ENCODE data around the gene SPATS2L. TPM values are rescaled to one million over a fixed set of nuclear protein-coding genes. Genes with fewer than 3 reads are reported as not detected.

The SPATS2L gene
- total RNA-seq, 1 donor from 2014 or later: 192 TPM

DNA sequence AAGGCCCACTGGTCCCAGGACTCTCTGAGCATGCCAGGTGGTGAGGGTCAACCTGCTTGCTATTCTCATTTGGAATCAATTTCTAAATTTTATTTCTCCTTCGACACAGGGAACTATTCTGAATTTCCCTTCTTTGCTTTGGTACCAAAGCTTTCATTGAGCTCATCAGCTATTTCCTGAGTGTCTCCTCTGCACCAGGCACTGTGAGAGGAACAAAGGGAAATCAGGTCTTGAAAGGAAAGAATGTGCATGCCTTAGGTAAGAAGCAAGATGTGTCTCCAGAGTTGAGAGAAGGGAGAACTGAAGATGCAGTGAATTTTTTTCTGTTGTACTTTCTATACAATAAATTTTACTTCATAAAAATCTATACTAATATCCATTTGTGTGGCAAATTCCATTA lies 17.9 kb downstream of the SPATS2L start:
- Mint-ChIP-seq H3K36me3 (ENCODE audit: low read depth, unreplicated experiment) (no peaks in the 10 kb centered on the region), H3K4me1 (ENCODE audit: low read depth, unreplicated experiment) (peaks cover 42% of the 10 kb centered on the region)

DNA sequence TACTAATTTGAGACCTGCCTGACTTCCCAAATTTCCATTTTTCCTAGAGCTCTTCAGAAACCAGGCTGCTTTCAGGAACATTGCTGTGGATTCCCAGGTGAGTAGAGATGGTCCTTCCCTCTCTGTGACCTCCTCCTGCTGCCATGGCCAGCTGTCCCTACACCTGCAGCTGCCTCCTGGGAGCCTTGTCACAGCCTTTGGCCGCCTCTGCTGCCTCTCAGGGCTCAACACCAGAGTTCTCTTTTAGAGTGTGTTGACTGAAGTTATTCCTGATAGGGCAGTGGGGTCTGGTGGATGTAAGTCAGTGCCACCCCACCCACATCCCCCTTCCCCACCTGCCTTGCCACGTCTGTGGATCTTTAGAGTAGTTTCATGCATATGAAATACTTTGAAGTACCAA lies 22.9 kb downstream of the SPATS2L start:
- H3K27me3 ChIP-seq (ENCODE audit: insufficient read depth, low read length): no peaks in the 10 kb centered on the region
- Mint-ChIP-seq H3K4me3 (ENCODE audit: unreplicated experiment) (no peak overlapping the region), H3K27ac (ENCODE audit: unreplicated experiment) (peak overlapping the region; percentile 69), H3K36me3 (ENCODE audit: low read depth, unreplicated experiment) (peaks cover 6% of the 10 kb centered on the region), H3K9me3 (ENCODE audit: unreplicated experiment) (no peaks in the 10 kb centered on the region), H3K4me1 (ENCODE audit: low read depth, unreplicated experiment) (peaks cover 35% of the 10 kb centered on the region), H3K27me3 (ENCODE audit: low read depth, unreplicated experiment) (no peaks in the 10 kb centered on the region)
- no peak overlapping the region for H3K4me2 ChIP-seq (ENCODE audit: low read length)
- peaks cover 24% of the 10 kb centered on the region for H4K20me1 ChIP-seq (ENCODE audit: insufficient read depth, low read length)
- no peak for FAIRE-seq
- no peak for DNase-seq (ENCODE audit: low read depth)
- TF ChIP-seq, protein P1, sequence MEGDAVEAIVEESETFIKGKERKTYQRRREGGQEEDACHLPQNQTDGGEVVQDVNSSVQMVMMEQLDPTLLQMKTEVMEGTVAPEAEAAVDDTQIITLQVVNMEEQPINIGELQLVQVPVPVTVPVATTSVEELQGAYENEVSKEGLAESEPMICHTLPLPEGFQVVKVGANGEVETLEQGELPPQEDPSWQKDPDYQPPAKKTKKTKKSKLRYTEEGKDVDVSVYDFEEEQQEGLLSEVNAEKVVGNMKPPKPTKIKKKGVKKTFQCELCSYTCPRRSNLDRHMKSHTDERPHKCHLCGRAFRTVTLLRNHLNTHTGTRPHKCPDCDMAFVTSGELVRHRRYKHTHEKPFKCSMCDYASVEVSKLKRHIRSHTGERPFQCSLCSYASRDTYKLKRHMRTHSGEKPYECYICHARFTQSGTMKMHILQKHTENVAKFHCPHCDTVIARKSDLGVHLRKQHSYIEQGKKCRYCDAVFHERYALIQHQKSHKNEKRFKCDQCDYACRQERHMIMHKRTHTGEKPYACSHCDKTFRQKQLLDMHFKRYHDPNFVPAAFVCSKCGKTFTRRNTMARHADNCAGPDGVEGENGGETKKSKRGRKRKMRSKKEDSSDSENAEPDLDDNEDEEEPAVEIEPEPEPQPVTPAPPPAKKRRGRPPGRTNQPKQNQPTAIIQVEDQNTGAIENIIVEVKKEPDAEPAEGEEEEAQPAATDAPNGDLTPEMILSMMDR (IDR thresholded peaks at IDR 0.05; ENCODE audit: insufficient read depth, low read depth, low read length): no peak
- no peak for TF ChIP-seq EZH2 (IDR thresholded peaks at IDR 0.05; ENCODE audit: insufficient read depth, low read length)
- no peak overlapping the region for H3K4me3 ChIP-seq (ENCODE audit: insufficient read depth, low read depth, low read length)
- peaks cover 87% of the 10 kb centered on the region for H3K79me2 ChIP-seq (ENCODE audit: insufficient read depth, low read length)
- no peaks in the 10 kb centered on the region for H3K4me1 ChIP-seq (ENCODE audit: insufficient read depth, low read length)
- H3K9me3 ChIP-seq (ENCODE audit: insufficient read depth, low read depth, low read length): no peaks in the 10 kb centered on the region
- H2AFZ ChIP-seq (ENCODE audit: low read depth, low read length): no peak overlapping the region
- peaks cover 10% of the 10 kb centered on the region for H3K36me3 ChIP-seq (ENCODE audit: insufficient read depth, low read length)
- no peak overlapping the region for H3K9ac ChIP-seq (ENCODE audit: low read length)
- H3K27ac ChIP-seq (ENCODE audit: low read depth, low read length): no peak overlapping the region

More for the DNA sequence above, 17.9 kb downstream of the SPATS2L start:
- Histone ChIP-seq H3K9ac (ENCODE audit: low read length) (no peak overlapping the region), H3K9me3 (ENCODE audit: insufficient read depth, low read depth, low read length) (no peaks in the 10 kb centered on the region), H3K36me3 (ENCODE audit: insufficient read depth, low read length) (no peaks in the 10 kb centered on the region), H3K79me2 (ENCODE audit: insufficient read depth, low read length) (peaks cover 99% of the 10 kb centered on the region), H3K4me3 (ENCODE audit: insufficient read depth, low read depth, low read length) (no peak overlapping the region), H3K4me2 (ENCODE audit: low read length) (no peak overlapping the region), H3K27ac (ENCODE audit: low read depth, low read length) (no peak overlapping the region), H3K4me1 (ENCODE audit: insufficient read depth, low read length) (peaks cover 12% of the 10 kb centered on the region), H4K20me1 (ENCODE audit: insufficient read depth, low read length) (peaks cover 52% of the 10 kb centered on the region), H2AFZ (ENCODE audit: low read depth, low read length) (no peak overlapping the region), H3K27me3 (ENCODE audit: insufficient read depth, low read length) (no peaks in the 10 kb centered on the region)
- no peak overlapping the region for H3K27ac Mint-ChIP-seq (ENCODE audit: unreplicated experiment)
- DNase-seq (ENCODE audit: low read depth) (no peak), FAIRE-seq (no peak)
- no peak overlapping the region for H3K4me3 Mint-ChIP-seq (ENCODE audit: unreplicated experiment)
- TF ChIP-seq EZH2 (IDR thresholded peaks at IDR 0.05; ENCODE audit: insufficient read depth, low read length): no peak
- TF ChIP-seq, protein P1 (IDR thresholded peaks at IDR 0.05; ENCODE audit: insufficient read depth, low read depth, low read length): no peak
- H3K27me3 Mint-ChIP-seq (ENCODE audit: low read depth, unreplicated experiment): no peaks in the 10 kb centered on the region
- H3K9me3 Mint-ChIP-seq (ENCODE audit: unreplicated experiment): no peaks in the 10 kb centered on the region

DNA sequence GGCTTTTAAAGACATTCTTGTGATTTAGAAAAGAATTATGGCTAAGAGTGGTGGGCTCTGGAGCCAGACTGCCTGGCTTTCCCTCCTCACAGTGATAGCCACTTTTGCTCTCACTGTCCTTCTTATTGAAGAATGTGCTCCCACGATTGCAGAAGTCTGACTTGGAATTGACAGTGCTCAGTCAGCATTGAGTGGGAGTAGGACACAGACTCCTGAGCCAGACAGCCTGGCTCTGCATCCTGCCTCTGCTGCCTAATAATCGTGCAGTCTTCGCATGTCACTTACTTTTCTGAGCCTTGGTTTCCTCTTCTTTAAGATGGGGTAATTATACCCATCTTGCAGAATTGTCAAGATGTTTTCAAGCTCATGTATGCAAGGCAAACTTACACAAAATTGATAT lies 23.3 kb downstream of the SPATS2L start:
- Histone ChIP-seq H3K79me2 (ENCODE audit: insufficient read depth, low read length) (peaks cover 83% of the 10 kb centered on the region), H3K9ac (ENCODE audit: low read length) (no peak overlapping the region), H3K36me3 (ENCODE audit: insufficient read depth, low read length) (peaks cover 10% of the 10 kb centered on the region), H3K9me3 (ENCODE audit: insufficient read depth, low read depth, low read length) (no peaks in the 10 kb centered on the region), H3K27ac (ENCODE audit: low read depth, low read length) (no peak overlapping the region), H3K4me2 (ENCODE audit: low read length) (no peak overlapping the region), H4K20me1 (ENCODE audit: insufficient read depth, low read length) (peaks cover 24% of the 10 kb centered on the region), H2AFZ (ENCODE audit: low read depth, low read length) (no peak overlapping the region), H3K27me3 (ENCODE audit: insufficient read depth, low read length) (no peaks in the 10 kb centered on the region), H3K4me3 (ENCODE audit: insufficient read depth, low read depth, low read length) (no peak overlapping the region), H3K4me1 (ENCODE audit: insufficient read depth, low read length) (no peaks in the 10 kb centered on the region)
- FAIRE-seq (no peak), DNase-seq (ENCODE audit: low read depth) (no peak)
- no peaks in the 10 kb centered on the region for H3K27me3 Mint-ChIP-seq (ENCODE audit: low read depth, unreplicated experiment)
- H3K4me1 Mint-ChIP-seq (ENCODE audit: low read depth, unreplicated experiment): peaks cover 34% of the 10 kb centered on the region
- peak overlapping the region; percentile 12 for H3K4me3 Mint-ChIP-seq (ENCODE audit: unreplicated experiment)
- no peak for TF ChIP-seq EZH2 (IDR thresholded peaks at IDR 0.05; ENCODE audit: insufficient read depth, low read length)
- TF ChIP-seq, protein P1 (IDR thresholded peaks at IDR 0.05; ENCODE audit: insufficient read depth, low read depth, low read length): no peak
- no peaks in the 10 kb centered on the region for H3K9me3 Mint-ChIP-seq (ENCODE audit: unreplicated experiment)
- H3K36me3 Mint-ChIP-seq (ENCODE audit: low read depth, unreplicated experiment): peaks cover 8% of the 10 kb centered on the region
- peak overlapping the region; percentile 69 for H3K27ac Mint-ChIP-seq (ENCODE audit: unreplicated experiment)
